Gastroesophageal sphincter (tissue), 3 donors: Measurements from ENCODE around the gene SLC26A8.

Experiments used
- CTCF ChIP-seq, 4 experiments: fragments of 200-600 bp in 2 of 4; fragments of 450-650 bp in 2 of 4; sonication (generic) in 1 of 4; IDR thresholded peaks; one replicate each; pipeline ENCODE4 v1.5.1; 2017 to 2019; ENCODE audit warnings: antibody characterized with exemption in 4 of 4, mild to moderate bottlenecking in 2 of 4, moderate library complexity in 2 of 4
- EP300 ChIP-seq: sonication (generic); formaldehyde crosslinking; IDR thresholded peaks from one replicate; pipeline ENCODE4 v1.6.1; 2017; ENCODE audit warnings: antibody characterized with exemption, mild to moderate bottlenecking
- POLR2A ChIP-seq, 2 donors: fragments of 450-650 bp; IDR thresholded peaks; one replicate each; pipeline ENCODE4 v1.6.1; 2017; ENCODE audit warnings: antibody characterized with exemption in 2 of 2, mild to moderate bottlenecking in 2 of 2, moderate library complexity in 1 of 2
- POLR2AphosphoS5 ChIP-seq: sonication (generic); formaldehyde crosslinking; IDR thresholded peaks from one replicate; pipeline ENCODE4 v1.6.1; 2017; ENCODE audit warnings: antibody characterized with exemption

- TF ChIP-seq POLR2A (IDR thresholded peaks at IDR 0.05), result no peak
- no peak for TF ChIP-seq CTCF (IDR thresholded peaks at IDR 0.05)
- no peak for TF ChIP-seq POLR2AphosphoS5
- no peak for TF ChIP-seq EP300
Observed at GRCh38 chr6:36066817-36067216, 42.4 kb upstream of the SLC26A8 start.
